Smooth muscle cell (in vitro differentiated cells): ENCODE measurements around the gene CHD3. TPM values are rescaled to one million over a fixed set of nuclear protein-coding genes. Genes with fewer than 3 reads are reported as not detected.

ENCODE experiments used
- DNase-seq: peaks from one replicate; lab custom pipeline; 2025; ENCODE audit not compliant: unreplicated experiment; lab: John Stamatoyannopoulos, UW
- H2AFZ ChIP-seq: fragments of 200-600 bp; sonication (generic); 2 replicates; pipeline ENCODE4 v1.6.0; 2016; ENCODE audit warnings: antibody characterized with exemption, low read depth, mild to moderate bottlenecking
- H3F3A ChIP-seq: fragments of 200-600 bp; sonication (generic); 2 replicates; pipeline ENCODE4 v1.6.0; 2017; ENCODE audit warnings: antibody characterized with exemption, low read depth
- H3K27ac ChIP-seq: fragments of 200-600 bp; sonication (generic); 2 replicates; pipeline ENCODE4 v1.5.1; 2016; ENCODE audit warnings: low read depth, mild to moderate bottlenecking
- H3K27me3 ChIP-seq: fragments of 200-600 bp; sonication (generic); 2 replicates; pipeline ENCODE4 v1.6.1; 2016; ENCODE audit warnings: low read depth, mild to moderate bottlenecking
- H3K36me3 ChIP-seq: fragments of 200-600 bp; sonication (generic); 2 replicates; pipeline ENCODE4 v1.5.1; 2016; ENCODE audit warnings: low read depth
- H3K4me1 ChIP-seq: fragments of 200-600 bp; sonication (generic); 2 replicates; pipeline ENCODE4 v1.5.1; 2016; ENCODE audit warnings: low read depth
- H3K4me2 ChIP-seq: fragments of 200-600 bp; sonication (generic); 2 replicates; pipeline ENCODE4 v1.6.0; 2016; ENCODE audit warnings: mild to moderate bottlenecking
- H3K4me3 ChIP-seq: fragments of 200-600 bp; sonication (generic); 2 replicates; pipeline ENCODE4 v1.5.1; 2016; ENCODE audit warnings: mild to moderate bottlenecking
- H3K79me2 ChIP-seq: fragments of 200-600 bp; sonication (generic); 2 replicates; pipeline ENCODE4 v1.6.0; 2016; ENCODE audit warnings: low read depth, mild to moderate bottlenecking
- H3K9ac ChIP-seq: fragments of 200-600 bp; sonication (generic); 2 replicates; pipeline ENCODE4 v1.6.0; 2016; ENCODE audit warnings: low read depth
- H3K9me3 ChIP-seq: fragments of 200-600 bp; sonication (generic); replicated peaks from 2 replicates; pipeline ENCODE4 v1.5.1; 2016; ENCODE audit warnings: low read depth
- H4K20me1 ChIP-seq: fragments of 200-600 bp; sonication (generic); 2 replicates; pipeline ENCODE4 v1.6.0; 2016; ENCODE audit warnings: low read depth
- WGBS: methylation state at CpG from one replicate; pipeline ENCODE4 v1.1.7; 2016; ENCODE audit warnings: low lambda C conversion rate; 5-methylcytosine and 5-hydroxymethylcytosine counted together
- polyA plus RNA-seq: library from polyadenylated mRNA; unstranded; fragments of >200 nt; fragmentation: Nextera tagmentation; extraction: Ambion mirVana; gene quantifications from 2 replicates; pipeline ENCODE4 v1.2.1, GENCODE V29; 2016
- total RNA-seq: library from RNA; depleted of rRNA; stranded (reverse); fragments of >200 nt; gene quantifications from 2 replicates; pipeline ENCODE4 v1.2.3, GENCODE V29; 2014
- TF ChIP-seq, protein P1 (sequence below): fragments of 200-600 bp; sonication (generic); IDR thresholded peaks from 2 replicates; pipeline ENCODE4 v1.5.1; 2017; ENCODE audit warnings: borderline replicate concordance, mild to moderate bottlenecking, antibody characterized with exemption; ENCODE audit not compliant: insufficient read depth, poor library complexity, severe bottlenecking

Gene CHD3
- total and polyA plus RNA-seq, 2 experiments from 2014 or later: 16.3 to 34.9 TPM

DNA sequence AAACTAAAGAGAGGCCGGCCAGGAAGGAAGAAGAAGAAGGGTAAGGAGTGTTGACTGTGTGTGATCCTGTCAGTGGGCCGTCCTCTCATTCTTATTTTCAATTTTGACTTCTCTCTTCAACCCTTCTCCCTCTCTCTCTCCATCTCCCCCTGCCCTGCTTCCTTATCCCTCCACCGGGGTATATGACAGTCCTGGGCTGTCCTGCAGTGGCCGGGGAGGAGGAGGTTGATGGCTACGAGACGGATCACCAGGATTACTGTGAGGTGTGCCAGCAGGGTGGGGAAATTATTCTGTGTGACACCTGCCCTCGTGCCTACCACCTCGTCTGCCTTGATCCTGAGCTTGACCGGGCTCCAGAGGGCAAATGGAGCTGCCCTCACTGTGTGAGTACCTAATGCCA, 5.6 kb downstream of the CHD3 start:
- Histone ChIP-seq H3K9ac (no peak overlapping the region), H3K79me2 (peaks cover 10% of the 10 kb centered on the region), H3F3A (no peaks in the 10 kb centered on the region), H3K36me3 (no peaks in the 10 kb centered on the region), H2AFZ (no peak overlapping the region), H4K20me1 (no peaks in the 10 kb centered on the region), H3K4me2 (no peak overlapping the region), H3K4me1 (peaks cover 9% of the 10 kb centered on the region), H3K4me3 (no peak overlapping the region), H3K9me3 (no peaks in the 10 kb centered on the region), H3K27ac (no peak overlapping the region), H3K27me3 (no peaks in the 10 kb centered on the region)
- TF ChIP-seq, protein P1, sequence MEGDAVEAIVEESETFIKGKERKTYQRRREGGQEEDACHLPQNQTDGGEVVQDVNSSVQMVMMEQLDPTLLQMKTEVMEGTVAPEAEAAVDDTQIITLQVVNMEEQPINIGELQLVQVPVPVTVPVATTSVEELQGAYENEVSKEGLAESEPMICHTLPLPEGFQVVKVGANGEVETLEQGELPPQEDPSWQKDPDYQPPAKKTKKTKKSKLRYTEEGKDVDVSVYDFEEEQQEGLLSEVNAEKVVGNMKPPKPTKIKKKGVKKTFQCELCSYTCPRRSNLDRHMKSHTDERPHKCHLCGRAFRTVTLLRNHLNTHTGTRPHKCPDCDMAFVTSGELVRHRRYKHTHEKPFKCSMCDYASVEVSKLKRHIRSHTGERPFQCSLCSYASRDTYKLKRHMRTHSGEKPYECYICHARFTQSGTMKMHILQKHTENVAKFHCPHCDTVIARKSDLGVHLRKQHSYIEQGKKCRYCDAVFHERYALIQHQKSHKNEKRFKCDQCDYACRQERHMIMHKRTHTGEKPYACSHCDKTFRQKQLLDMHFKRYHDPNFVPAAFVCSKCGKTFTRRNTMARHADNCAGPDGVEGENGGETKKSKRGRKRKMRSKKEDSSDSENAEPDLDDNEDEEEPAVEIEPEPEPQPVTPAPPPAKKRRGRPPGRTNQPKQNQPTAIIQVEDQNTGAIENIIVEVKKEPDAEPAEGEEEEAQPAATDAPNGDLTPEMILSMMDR: no peak
- 95% methylated on average over 8 of the region's 9 CpGs for WGBS
- DNase-seq: no peak

DNA sequence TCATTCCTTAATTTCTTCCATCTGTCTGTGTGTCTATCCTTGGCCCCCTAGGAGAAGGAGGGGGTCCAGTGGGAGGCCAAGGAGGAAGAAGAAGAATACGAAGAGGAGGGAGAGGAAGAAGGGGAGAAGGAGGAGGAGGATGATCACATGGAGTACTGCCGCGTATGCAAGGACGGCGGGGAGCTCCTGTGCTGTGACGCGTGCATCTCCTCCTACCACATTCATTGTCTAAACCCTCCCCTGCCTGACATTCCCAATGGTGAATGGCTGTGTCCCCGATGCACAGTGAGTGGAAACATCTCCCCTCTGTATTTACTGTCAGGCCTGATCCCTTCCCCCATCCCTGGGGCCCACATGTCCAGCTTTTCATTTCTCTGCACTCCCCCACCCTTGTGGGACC, 6.3 kb downstream of the CHD3 start:
- Histone ChIP-seq H3K9ac (no peak overlapping the region), H2AFZ (no peak overlapping the region), H3K79me2 (peaks cover 3% of the 10 kb centered on the region), H3K27me3 (no peaks in the 10 kb centered on the region), H4K20me1 (no peaks in the 10 kb centered on the region), H3K4me1 (peaks cover 2% of the 10 kb centered on the region), H3K4me2 (no peak overlapping the region), H3K4me3 (no peak overlapping the region), H3K9me3 (no peaks in the 10 kb centered on the region), H3K36me3 (peaks cover 5% of the 10 kb centered on the region), H3K27ac (no peak overlapping the region), H3F3A (no peaks in the 10 kb centered on the region)
- no peak for DNase-seq
- TF ChIP-seq, protein P1: no peak
- WGBS: 95% methylated on average over 8 of the region's 8 CpGs

DNA sequence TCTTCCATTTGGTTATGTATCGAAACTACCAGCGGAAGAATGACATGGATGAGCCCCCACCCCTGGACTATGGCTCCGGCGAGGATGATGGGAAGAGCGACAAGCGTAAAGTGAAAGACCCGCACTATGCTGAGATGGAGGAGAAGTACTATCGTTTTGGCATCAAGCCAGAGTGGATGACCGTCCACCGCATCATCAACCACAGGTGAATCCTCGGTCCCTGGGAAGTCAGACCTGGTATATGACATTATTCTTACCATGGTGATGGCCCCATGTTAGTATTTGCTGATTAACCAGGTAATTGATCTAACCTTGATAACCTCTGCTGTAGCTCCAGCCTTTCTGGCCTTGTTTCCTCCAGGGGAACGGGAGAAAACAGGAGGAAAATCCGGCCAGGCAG, 8.5 kb downstream of the CHD3 start:
- TF ChIP-seq, protein P1: no peak
- no peak for DNase-seq
- H4K20me1 ChIP-seq: no peaks in the 10 kb centered on the region
- no peak overlapping the region for H3K4me2 ChIP-seq
- H3F3A ChIP-seq: no peaks in the 10 kb centered on the region
- H3K79me2 ChIP-seq: no peaks in the 10 kb centered on the region
- H3K9me3 ChIP-seq: no peaks in the 10 kb centered on the region
- no peaks in the 10 kb centered on the region for H3K4me1 ChIP-seq
- H3K27ac ChIP-seq: no peak overlapping the region
- no peak overlapping the region for H2AFZ ChIP-seq
- H3K4me3 ChIP-seq: no peak overlapping the region
- no peak overlapping the region for H3K9ac ChIP-seq
- no peaks in the 10 kb centered on the region for H3K27me3 ChIP-seq
- peaks cover 5% of the 10 kb centered on the region for H3K36me3 ChIP-seq
- 94% methylated on average over 13 of the region's 13 CpGs for WGBS

DNA sequence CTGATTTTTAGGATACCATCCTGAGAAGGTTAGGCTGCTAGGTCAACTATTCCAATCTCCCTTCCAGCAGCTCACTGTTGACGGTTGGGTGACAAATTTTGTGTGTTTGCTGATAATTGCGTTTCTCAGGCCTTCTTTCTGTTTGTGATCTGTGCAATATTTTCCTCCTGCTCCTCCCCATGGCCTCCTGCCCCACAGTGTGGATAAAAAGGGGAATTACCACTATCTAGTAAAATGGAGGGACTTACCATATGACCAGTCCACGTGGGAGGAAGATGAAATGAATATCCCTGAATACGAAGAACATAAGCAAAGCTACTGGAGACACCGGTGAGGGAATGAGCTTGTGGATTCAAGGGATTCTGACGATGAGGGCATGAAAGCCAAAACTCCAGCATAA, 9.2 kb downstream of the CHD3 start:
- Histone ChIP-seq H3F3A (no peaks in the 10 kb centered on the region), H3K36me3 (peaks cover 5% of the 10 kb centered on the region), H3K9me3 (no peaks in the 10 kb centered on the region), H3K4me1 (no peaks in the 10 kb centered on the region), H4K20me1 (no peaks in the 10 kb centered on the region), H3K27me3 (no peaks in the 10 kb centered on the region), H3K79me2 (no peaks in the 10 kb centered on the region), H2AFZ (no peak overlapping the region), H3K27ac (no peak overlapping the region), H3K4me2 (no peak overlapping the region), H3K4me3 (no peak overlapping the region), H3K9ac (no peak overlapping the region)
- DNase-seq: no peak
- TF ChIP-seq, protein P1: peak; percentile 50
- 55% methylated on average over 6 of the region's 6 CpGs for WGBS
